Central memory CD8-positive, alpha-beta T cell (primary cell): ENCODE data around the gene SLX9.

Source experiments
- ATAC-seq: fragments of 150-1000 bp; cut with Tn5 transposase; replicated peaks from 2 replicates; pipeline ENCODE4 v1.10.0; 2022; ENCODE audit warnings: mild to moderate bottlenecking, moderate FRiP score, moderate number of reproducible peaks; ENCODE audit not compliant: poor library complexity, severe bottlenecking; ENCODE audit errors: extremely low read depth
- DNase-seq, 2 donors: peaks; one replicate each; pipeline ENCODE4 v3.0.0; 2021; ENCODE audit warnings: low spot score in 2 of 2
- H3K27ac Mint-ChIP-seq: one replicate; pipeline ENCODE4 v1.8.0; 2022; ENCODE audit warnings: low read depth, mild to moderate bottlenecking, moderate library complexity, mixed read lengths
- H3K27me3 Mint-ChIP-seq: one replicate; pipeline ENCODE4 v1.8.0; 2022; ENCODE audit warnings: mixed read lengths
- H3K36me3 Mint-ChIP-seq: one replicate; pipeline ENCODE4 v1.8.0; 2022; ENCODE audit warnings: mild to moderate bottlenecking, moderate library complexity, mixed read lengths; ENCODE audit not compliant: insufficient read depth
- H3K4me1 Mint-ChIP-seq: one replicate; pipeline ENCODE4 v1.8.0; 2022; ENCODE audit warnings: mixed read lengths
- H3K4me3 Mint-ChIP-seq: one replicate; pipeline ENCODE4 v1.8.0; 2022; ENCODE audit warnings: mild to moderate bottlenecking, moderate library complexity, mixed read lengths
- H3K9me3 Mint-ChIP-seq: one replicate; pipeline ENCODE4 v1.8.0; 2022; ENCODE audit warnings: mixed read lengths

SLX9 gene

DNA sequence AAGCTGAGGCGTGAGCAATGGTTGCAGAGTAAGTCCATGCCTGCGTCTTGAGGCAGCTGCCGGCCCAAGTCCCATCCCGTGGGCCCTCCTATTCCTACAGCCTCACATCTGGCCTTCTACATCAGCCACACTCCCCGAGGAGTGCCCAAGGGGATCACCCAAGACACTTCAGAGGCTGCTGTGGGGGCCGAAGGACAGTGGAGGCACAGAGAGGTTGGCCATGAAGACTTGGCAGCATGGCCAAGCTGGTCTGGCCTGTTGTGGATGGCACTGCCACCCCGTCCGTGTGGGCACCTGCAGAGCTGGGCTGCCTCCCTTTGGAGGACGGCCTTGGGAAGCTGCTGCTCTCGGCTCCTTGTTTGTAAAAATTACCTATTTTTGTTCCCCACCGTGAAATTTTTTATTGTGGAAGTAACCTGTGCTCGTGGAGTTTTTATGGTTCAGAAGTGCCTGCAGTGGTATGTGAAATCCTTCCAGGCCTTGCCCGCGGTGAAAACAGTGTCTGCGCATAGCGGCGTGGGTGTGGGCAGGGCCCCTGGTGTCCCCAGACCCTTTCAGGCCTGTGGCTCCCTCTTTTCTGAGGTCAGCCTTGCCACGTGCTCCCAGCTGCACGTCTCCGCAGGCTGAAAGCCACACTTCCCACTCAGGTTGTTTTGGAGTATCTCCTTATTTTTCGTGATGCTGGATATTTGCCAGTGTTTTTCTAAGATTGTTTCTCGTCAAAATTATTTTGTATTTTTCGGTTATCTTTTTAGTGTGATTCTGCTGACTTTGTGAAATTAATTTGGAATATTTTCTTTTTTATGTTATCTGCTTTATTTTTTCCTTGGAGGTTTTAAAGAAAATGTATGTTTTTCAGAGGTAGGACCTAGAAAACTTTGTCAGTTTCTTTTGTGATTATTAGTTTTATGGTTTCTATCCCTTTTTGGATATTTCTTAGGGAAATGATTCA, 20.6 kb downstream of the SLX9 start:
- Mint-ChIP-seq H3K27ac (no peak overlapping the region), H3K4me3 (no peak overlapping the region), H3K4me1 (peaks cover 22% of the 10 kb centered on the region), H3K36me3 (peaks cover 13% of the 10 kb centered on the region), H3K27me3 (no peaks in the 10 kb centered on the region), H3K9me3 (no peaks in the 10 kb centered on the region)
- ATAC-seq (no peak), DNase-seq (no peak)

DNA sequence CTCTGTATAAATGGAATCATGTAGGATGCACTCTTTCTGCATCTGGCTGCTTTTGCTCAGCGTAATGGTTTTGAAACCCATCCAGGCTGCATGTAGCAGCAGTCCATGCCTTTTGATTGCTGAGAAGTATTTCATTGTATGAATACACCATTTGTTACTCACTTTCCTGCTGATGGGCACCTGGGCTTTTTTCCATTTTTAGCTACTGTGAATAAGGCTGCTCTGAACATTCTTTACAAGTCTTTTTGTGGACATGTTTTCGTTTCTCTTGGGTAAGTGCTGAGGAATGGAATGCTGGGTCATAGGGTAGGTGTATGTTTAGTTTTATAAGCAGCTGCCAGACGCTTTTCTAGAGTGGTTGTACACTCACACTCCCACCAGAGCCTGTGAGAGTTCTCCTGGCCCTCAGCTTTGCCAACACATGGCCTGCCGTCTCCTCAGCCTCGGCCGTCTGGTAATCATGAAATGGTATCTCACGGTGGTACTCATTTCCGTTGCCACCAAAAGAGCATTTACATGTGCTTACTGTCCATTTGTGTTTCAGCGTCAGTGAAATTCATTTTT, 22.7 kb downstream of the SLX9 start:
- H3K9me3 Mint-ChIP-seq = no peaks in the 10 kb centered on the region
- DNase-seq (no peak), ATAC-seq (no peak)
- no peaks in the 10 kb centered on the region for H3K27me3 Mint-ChIP-seq
- H3K36me3 Mint-ChIP-seq = peaks cover 6% of the 10 kb centered on the region
- H3K4me3 Mint-ChIP-seq = no peak overlapping the region
- H3K4me1 Mint-ChIP-seq = peaks cover 26% of the 10 kb centered on the region
- H3K27ac Mint-ChIP-seq = no peak overlapping the region

GRCh38 chr21:44964381-44964780, 24.6 kb downstream of the SLX9 start:
- no peak for DNase-seq
- Mint-ChIP-seq H3K27me3 (no peaks in the 10 kb centered on the region), H3K4me1 (peaks cover 26% of the 10 kb centered on the region), H3K36me3 (peaks cover 5% of the 10 kb centered on the region), H3K9me3 (no peaks in the 10 kb centered on the region), H3K4me3 (no peak overlapping the region), H3K27ac (no peak overlapping the region)
- ATAC-seq = no peak

DNA sequence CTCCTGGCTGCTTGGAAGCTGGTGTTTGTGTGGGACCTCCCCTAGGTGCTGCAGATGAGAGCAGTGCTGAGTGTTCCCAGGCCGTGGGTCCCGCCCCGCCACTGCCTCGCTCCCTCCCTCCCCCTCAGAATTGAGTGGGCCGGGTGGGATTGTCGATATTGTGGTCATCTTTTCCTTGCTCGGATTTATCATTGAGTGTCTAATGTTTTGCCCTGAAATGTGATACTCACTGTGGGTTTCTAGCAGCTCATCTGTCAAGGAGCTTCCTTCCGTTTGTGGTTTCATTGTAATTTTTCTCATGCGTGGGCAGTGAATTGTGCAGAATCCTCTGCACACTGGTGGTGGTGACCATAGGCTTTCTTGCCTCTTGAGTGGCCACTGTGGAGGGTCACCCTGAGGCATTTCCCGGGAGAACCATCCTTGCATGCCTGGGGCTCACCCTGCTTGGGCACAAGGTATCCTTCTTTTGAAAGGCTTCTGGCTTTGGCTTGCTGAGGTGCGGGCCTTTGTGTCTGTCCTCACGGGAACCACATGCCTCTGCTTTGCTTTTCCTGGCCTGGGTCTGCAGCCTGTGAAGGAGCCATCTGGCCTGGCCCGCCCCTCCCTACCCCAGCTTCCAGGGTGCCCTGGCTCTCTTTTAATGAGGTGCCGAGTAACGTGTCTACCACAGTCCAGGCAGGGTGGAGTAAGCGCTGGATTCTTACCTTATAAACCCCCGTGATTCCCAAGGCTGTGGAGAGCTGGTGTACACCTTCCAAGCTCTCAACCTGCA, 25.6 kb downstream of the SLX9 start:
- Mint-ChIP-seq H3K4me3 (peak overlapping the region; percentile 61), H3K36me3 (peaks cover 5% of the 10 kb centered on the region), H3K27me3 (no peaks in the 10 kb centered on the region), H3K4me1 (peaks cover 31% of the 10 kb centered on the region), H3K9me3 (no peaks in the 10 kb centered on the region), H3K27ac (peak overlapping the region; percentile 22)
- ATAC-seq (peak; percentile 72), DNase-seq (no peak)

DNA sequence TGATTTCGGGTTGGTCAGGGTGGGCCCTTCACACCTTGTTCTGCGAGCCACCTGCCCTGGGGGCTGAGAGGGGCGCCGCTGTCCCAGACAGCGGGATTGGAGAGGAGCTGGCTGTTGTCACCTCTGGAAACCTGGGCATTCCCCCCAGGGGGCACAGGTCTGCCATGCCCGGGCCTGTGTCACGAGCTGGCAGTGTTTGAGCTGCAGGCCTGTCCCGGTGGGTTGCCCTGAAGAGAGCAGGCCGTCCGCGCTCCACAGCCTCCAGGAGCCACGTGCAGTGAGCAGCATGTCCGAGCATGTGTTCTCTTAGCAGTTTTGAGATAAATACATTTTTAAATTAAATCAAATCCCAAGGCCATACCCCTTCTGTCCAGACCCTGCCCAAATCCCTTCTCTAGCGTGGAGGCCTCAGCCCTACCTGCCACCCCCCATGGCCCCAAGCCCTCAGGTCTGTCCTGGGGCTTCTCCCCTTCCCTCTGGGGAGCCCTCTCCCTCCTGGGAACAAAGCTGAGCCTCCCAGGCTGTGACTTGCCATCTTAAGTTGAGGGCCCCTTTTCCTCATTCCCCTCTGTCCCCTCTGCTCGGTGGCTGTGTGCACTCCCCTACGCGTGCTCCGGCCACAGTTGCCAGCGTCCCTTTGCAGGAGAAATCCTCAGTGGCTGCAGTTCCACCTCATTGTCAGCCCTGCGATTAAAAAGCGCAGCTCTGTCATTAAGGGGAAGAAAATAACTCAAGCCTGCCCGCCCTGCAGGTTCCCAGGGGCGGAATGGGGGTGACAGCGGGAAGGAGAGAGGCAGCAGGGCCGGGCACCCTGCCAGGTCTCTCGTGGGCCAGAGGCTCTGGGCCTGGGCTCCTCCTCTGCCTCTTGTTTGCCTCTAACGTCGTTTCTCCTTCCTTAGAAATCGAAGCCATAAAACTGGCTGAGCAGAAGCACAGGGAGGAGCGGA, 26.6 kb downstream of the SLX9 start:
- Mint-ChIP-seq H3K36me3 (peaks cover 3% of the 10 kb centered on the region), H3K27ac (peak overlapping the region; percentile 61), H3K4me3 (no peak overlapping the region), H3K9me3 (no peaks in the 10 kb centered on the region), H3K27me3 (no peaks in the 10 kb centered on the region), H3K4me1 (peaks cover 31% of the 10 kb centered on the region)
- no peak for DNase-seq
- ATAC-seq = no peak

DNA sequence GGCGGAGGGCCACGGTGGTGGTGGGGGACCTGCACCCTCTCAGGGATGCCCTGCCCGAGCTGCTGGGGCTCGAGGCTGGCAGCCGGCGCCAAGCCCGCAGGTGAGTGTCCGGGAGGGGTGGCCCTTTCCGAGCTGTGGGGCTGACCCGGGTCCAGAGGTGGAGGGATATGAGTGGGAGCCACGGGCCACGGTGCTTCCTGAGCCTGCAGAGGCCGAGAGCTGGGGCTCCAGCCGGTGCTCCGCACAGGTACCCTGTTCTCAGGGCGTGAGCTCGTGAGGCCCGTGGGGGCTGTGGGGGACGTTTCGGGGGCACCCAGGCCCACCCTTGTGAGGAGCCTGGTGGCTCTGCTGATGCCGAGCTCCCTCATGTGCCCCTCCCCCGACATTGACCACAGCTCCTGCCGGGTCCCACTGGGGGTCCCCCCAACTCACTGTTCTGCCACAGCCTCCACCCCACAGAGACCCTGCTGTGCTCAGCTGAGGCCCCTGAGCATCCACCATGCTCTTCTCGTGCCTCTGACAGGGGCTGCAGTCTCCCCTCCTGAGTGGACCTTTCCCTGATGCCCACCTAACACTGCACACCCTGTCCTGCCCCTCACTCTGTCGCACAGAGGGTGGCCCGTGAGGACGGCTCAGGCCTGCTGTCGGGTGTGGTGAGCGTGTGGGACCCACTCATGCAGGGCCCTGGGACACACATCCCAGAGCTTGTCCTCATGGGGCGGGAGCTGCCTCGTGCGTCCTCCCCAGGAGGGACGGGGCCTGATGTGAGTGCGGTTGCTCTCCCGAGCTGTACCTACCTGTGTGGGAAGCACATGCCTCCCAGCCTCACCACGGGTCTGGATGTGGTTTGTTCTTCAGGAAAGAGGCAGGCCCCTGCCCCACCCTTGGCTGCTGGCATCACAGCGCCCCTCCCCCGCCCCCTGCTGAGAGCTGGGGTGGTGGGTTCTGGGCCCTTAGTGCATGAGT, 27.5 kb downstream of the SLX9 start:
- Mint-ChIP-seq H3K36me3 (peaks cover 3% of the 10 kb centered on the region), H3K4me3 (no peak overlapping the region), H3K4me1 (peaks cover 31% of the 10 kb centered on the region), H3K9me3 (no peaks in the 10 kb centered on the region), H3K27me3 (no peaks in the 10 kb centered on the region), H3K27ac (no peak overlapping the region)
- DNase-seq (no peak), ATAC-seq (no peak)

GRCh38 chr21:44969066-44969670, 29.3 kb downstream of the SLX9 start:
- Mint-ChIP-seq H3K36me3 (peaks cover 3% of the 10 kb centered on the region), H3K27ac (no peak overlapping the region), H3K27me3 (no peaks in the 10 kb centered on the region), H3K9me3 (no peaks in the 10 kb centered on the region), H3K4me1 (peaks cover 26% of the 10 kb centered on the region), H3K4me3 (no peak overlapping the region)
- DNase-seq = no peak
- ATAC-seq = no peak

DNA sequence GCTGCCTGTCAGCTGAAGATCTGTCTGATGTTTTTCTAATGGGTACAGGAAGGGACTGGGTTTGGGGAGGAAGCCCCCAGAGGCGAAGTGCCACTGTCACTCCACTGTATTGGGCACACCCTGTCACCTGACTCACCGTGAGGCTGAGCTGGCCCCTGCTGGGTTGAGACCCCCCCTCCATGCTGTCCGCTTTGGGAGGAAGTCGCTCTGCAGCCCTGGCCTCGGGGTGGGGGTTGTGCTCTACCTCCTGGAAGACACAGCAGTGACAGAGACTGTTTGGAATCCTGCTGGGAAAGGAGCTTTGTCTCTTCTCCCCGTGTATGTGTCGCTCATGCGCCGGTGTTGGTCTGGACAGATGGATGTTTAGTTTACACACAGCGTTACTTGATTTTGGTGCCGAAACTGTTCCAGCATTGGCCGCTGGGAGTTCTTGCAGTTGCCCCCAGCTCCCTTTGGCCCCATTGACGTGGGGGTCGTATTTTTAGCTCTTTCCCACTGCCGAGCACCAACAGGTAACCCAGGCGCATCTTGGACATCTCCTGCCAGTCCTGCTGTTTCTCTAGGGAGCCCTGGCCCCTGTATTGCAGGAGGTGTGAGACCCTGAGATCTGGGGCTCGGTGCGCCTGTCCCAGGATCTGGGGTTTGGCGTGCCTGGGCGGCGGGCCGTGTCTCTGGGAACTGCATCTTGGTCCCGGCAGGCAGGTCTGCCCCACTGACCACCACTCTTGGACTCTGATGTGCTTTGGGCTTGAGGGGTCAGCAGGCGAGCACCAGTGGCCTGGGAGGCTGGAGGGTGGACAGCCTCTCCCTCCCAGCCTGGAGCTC, 30.3 kb downstream of the SLX9 start:
- H3K4me3 Mint-ChIP-seq = no peak overlapping the region
- no peak for DNase-seq

DNA sequence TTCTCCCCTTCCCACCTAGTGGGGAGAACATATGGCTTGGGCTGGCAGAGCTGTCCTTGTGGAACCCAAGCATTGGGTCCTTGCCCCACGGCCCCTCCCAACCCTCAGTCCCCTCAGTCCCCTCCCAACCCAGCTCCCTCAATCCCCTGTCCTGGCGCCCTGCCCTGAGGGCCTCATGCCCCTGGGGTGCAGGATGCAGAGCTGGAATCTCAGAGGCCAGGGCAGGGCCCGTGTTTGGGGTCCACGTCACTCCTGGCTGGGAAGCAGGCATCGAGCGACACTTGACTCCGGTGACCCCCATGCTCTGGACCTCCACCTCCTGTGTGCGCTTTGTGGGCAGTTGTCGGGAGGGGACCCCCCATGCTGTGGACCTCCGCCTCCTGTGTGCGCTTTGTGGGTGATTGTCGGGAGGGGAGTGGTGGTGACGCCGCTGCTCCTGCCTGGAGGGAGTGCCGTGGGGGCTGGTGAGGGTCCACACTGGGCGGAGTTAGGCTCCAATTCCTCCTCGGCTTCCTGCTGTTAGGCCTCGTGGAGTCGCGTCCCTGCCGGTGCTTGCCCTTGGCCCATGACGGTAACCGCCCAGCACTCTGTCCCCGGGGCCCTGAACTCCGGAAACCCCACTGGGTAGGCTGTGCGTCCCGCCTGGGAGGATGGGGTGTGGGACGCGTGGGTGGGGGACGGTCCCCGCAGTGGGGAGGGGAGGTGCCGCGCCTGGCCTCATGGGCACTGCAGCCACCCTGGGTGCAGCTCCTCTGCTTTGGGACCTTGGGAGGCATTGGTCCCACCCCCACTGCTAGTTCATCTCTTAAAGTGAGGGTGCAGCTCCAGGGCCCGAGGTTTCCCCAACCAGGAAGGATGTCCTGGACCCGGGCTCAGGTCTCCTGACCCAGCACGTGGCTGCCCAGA, 31.2 kb downstream of the SLX9 start:
- no peak overlapping the region for H3K4me3 Mint-ChIP-seq
- H3K27ac Mint-ChIP-seq = no peak overlapping the region
- H3K36me3 Mint-ChIP-seq = peaks cover 6% of the 10 kb centered on the region
- H3K4me1 Mint-ChIP-seq = peaks cover 12% of the 10 kb centered on the region
- DNase-seq = no peak
- H3K9me3 Mint-ChIP-seq = no peaks in the 10 kb centered on the region
- ATAC-seq = no peak
- H3K27me3 Mint-ChIP-seq = no peaks in the 10 kb centered on the region

More for the DNA sequence above, 30.3 kb downstream of the SLX9 start:
- Mint-ChIP-seq H3K4me1 (peaks cover 17% of the 10 kb centered on the region), H3K27ac (peak overlapping the region; percentile 51), H3K27me3 (no peaks in the 10 kb centered on the region), H3K9me3 (no peaks in the 10 kb centered on the region), H3K36me3 (peaks cover 4% of the 10 kb centered on the region)
- peak; percentile 26 for ATAC-seq

DNA sequence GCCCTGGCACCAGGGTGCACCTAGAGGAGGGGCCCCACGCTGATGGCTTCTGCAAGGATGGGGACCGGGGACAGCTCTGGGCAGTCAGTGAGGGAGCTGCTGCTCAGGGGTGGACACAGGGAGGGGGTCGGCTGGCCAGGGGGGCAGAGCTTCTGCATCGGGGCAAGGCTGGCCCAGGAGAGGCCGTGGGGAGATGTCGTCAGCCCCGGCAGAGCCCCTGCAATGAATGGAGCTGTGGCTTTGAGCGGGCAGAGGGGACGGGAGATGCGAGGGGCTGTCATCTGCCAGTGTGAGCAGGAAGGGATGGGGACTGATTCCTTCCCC, 31.8 kb downstream of the SLX9 start:
- no peak overlapping the region for H3K27ac Mint-ChIP-seq
- H3K4me3 Mint-ChIP-seq = no peak overlapping the region
- peaks cover 6% of the 10 kb centered on the region for H3K36me3 Mint-ChIP-seq
- DNase-seq = no peak
- ATAC-seq = no peak
- H3K27me3 Mint-ChIP-seq = no peaks in the 10 kb centered on the region
- no peaks in the 10 kb centered on the region for H3K9me3 Mint-ChIP-seq
- peaks cover 9% of the 10 kb centered on the region for H3K4me1 Mint-ChIP-seq
